ENCODE results near the gene HELZ. TPM values are rescaled to one million over a fixed set of nuclear protein-coding genes. Genes with fewer than 3 reads are reported as not detected.

The HELZ gene
- total RNA-seq, 6 donors from 2014 or later = 52.1 to 166 (median 60.8) TPM

- Histone ChIP-seq H3K27me3 (no peaks in the 10 kb centered on the region), H3K27ac (no peak overlapping the region), H3K36me3 (peaks cover 0 to 51% (median 19%) of the 10 kb centered on the region in 4 donors), H3K4me1 (no peaks in the 10 kb centered on the region), H3K9me3 (no peaks in the 10 kb centered on the region), H3K4me3 (no peak overlapping the region)
- ATAC-seq (ENCODE audit: low FRiP score in 2 of 2) (no peak), DNase-seq (no peak)
- TF ChIP-seq POLR2AphosphoS5 (IDR thresholded peaks at IDR 0.05) (no peak), EP300 (IDR thresholded peaks at IDR 0.05) (no peak), CTCF (IDR thresholded peaks at IDR 0.05) (no peak), POLR2A (IDR thresholded peaks at IDR 0.05) (no peak)
- 46 to 92% methylated on average over 1 of the region's 1 CpG for WGBS, 2 donors
These were observed 112.6 kb downstream of the HELZ start for GRCh38 chr17:67132366-67132765.

DNA sequence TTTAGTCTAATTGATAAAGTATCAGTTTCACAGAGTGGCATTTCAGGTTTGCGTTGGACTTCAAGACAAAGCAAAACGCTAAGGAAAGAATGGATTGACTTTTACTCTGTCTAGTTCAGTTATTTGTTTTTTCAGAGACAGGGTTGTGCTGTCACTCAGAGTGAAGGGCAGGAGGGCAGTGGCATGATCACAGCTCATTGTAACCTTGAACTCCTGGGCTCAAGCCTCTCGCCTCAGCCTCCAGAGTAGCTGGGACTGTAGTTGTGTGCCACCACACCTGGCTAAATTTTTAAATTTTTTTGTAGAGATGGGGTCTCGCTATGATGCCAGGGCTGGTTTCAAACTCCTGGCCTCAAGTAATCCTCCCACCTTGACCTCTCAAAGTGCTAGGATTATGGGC is 114.2 kb downstream of the HELZ start:
- TF ChIP-seq CTCF (IDR thresholded peaks at IDR 0.05) = no peak
- TF ChIP-seq EP300 (IDR thresholded peaks at IDR 0.05) = no peak
- no peak for TF ChIP-seq POLR2A (IDR thresholded peaks at IDR 0.05)
- TF ChIP-seq POLR2AphosphoS5 (IDR thresholded peaks at IDR 0.05) = no peak
- Histone ChIP-seq H3K9me3 (no peaks in the 10 kb centered on the region), H3K4me3 (no peak overlapping the region), H3K36me3 (peaks cover 0 to 48% (median 6%) of the 10 kb centered on the region in 4 donors), H3K27me3 (no peaks in the 10 kb centered on the region), H3K27ac (no peak overlapping the region), H3K4me1 (no peaks in the 10 kb centered on the region)
- DNase-seq (no peak), ATAC-seq (ENCODE audit: low FRiP score in 2 of 2) (no peak)
- WGBS, 2 donors = 93 to 95% methylated on average over 4 of the region's 4 CpGs

DNA sequence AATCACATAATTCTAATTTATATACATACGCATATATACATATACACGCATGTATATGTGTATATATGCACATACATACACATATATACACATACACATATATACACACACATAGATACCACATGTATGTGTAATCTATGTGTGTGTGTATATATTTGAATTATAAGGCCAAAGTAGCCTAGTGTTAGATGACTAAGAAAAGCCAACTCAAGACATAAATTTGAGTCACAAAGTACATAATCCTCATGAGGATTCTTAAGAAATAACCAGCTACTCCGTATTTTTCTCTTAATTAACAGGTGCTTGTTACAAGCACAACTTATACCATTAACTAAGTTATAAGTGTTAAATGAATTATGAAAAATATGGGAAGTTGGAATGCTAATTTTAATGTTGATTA is 115.7 kb downstream of the HELZ start:
- WGBS, 2 donors = 91 to 92% methylated on average over 3 of the region's 3 CpGs
- no peak for TF ChIP-seq POLR2A (IDR thresholded peaks at IDR 0.05)
- TF ChIP-seq EP300 (IDR thresholded peaks at IDR 0.05) = no peak
- no peak for TF ChIP-seq POLR2AphosphoS5 (IDR thresholded peaks at IDR 0.05)
- no peak for TF ChIP-seq CTCF (IDR thresholded peaks at IDR 0.05)
- H3K27ac ChIP-seq = no peak overlapping the region
- DNase-seq (no peak), ATAC-seq (ENCODE audit: low FRiP score in 2 of 2) (no peak)
- H3K9me3 ChIP-seq = no peaks in the 10 kb centered on the region
- H3K4me3 ChIP-seq = no peak overlapping the region
- no peaks in the 10 kb centered on the region for H3K27me3 ChIP-seq
- H3K4me1 ChIP-seq = no peaks in the 10 kb centered on the region
- H3K36me3 ChIP-seq = peaks cover 0 to 36% (median 5%) of the 10 kb centered on the region in 4 donors

- H3K4me3 ChIP-seq = no peak overlapping the region
- H3K9me3 ChIP-seq = no peaks in the 10 kb centered on the region
- TF ChIP-seq CTCF (IDR thresholded peaks at IDR 0.05) (no peak), POLR2A (IDR thresholded peaks at IDR 0.05) (no peak)
- no peak for ATAC-seq (ENCODE audit: low FRiP score in 2 of 2)
- no peaks in the 10 kb centered on the region for H3K4me1 ChIP-seq
- WGBS, 2 donors = 94 to 96% methylated on average over 3 of the region's 3 CpGs
- H3K36me3 ChIP-seq = peaks cover 0 to 31% (median 3%) of the 10 kb centered on the region in 4 donors
- H3K27ac ChIP-seq = no peak overlapping the region
- no peak for DNase-seq
- no peaks in the 10 kb centered on the region for H3K27me3 ChIP-seq
These were observed 116.3 kb downstream of the HELZ start for GRCh38 chr17:67128700-67129099.

GRCh38 chr17:67127925-67128324 is 117.1 kb downstream of the HELZ start:
- Histone ChIP-seq H3K9me3 (no peaks in the 10 kb centered on the region), H3K4me1 (no peaks in the 10 kb centered on the region), H3K36me3 (peaks cover under 1 to 35% (median 2%) of the 10 kb centered on the region in 4 donors), H3K27me3 (no peaks in the 10 kb centered on the region), H3K4me3 (no peak overlapping the region), H3K27ac (no peak overlapping the region)
- no peak for ATAC-seq (ENCODE audit: low FRiP score in 2 of 2)
- no peak for DNase-seq
- 93 to 98% methylated on average over 2 of the region's 2 CpGs for WGBS, 2 donors
- TF ChIP-seq CTCF (IDR thresholded peaks at IDR 0.05) = no peak
- no peak for TF ChIP-seq EP300 (IDR thresholded peaks at IDR 0.05)
- TF ChIP-seq POLR2AphosphoS5 (IDR thresholded peaks at IDR 0.05) = no peak
- TF ChIP-seq POLR2A (IDR thresholded peaks at IDR 0.05) = no peak
